Measurements from ENCODE around the gene PCSK2.

DNA sequence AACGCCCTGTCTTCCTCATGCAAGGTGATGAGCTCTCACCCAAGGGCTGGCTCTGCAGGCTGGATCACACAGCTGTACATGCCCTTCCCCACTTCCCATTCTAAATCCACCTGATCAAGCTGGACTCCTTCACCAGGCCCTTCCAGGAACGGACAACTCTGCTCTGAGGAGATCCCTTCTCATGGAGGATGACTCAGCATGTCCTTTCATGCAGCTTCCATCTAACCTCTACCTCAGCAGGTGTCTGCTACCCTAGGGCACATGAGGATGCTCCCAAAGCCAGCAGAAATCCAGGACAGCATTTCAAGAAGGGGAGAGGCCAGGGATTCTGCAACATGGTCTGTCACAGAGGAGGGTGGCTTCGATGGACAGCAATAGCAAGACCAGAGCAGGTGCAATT is 61.2 kb downstream of the PCSK2 start:
- TF ChIP-seq, protein P1, sequence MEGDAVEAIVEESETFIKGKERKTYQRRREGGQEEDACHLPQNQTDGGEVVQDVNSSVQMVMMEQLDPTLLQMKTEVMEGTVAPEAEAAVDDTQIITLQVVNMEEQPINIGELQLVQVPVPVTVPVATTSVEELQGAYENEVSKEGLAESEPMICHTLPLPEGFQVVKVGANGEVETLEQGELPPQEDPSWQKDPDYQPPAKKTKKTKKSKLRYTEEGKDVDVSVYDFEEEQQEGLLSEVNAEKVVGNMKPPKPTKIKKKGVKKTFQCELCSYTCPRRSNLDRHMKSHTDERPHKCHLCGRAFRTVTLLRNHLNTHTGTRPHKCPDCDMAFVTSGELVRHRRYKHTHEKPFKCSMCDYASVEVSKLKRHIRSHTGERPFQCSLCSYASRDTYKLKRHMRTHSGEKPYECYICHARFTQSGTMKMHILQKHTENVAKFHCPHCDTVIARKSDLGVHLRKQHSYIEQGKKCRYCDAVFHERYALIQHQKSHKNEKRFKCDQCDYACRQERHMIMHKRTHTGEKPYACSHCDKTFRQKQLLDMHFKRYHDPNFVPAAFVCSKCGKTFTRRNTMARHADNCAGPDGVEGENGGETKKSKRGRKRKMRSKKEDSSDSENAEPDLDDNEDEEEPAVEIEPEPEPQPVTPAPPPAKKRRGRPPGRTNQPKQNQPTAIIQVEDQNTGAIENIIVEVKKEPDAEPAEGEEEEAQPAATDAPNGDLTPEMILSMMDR (IDR thresholded peaks at IDR 0.05; ENCODE audit: low read length), result no peak
- no peak for TF ChIP-seq EZH2phosphoT487 (IDR thresholded peaks at IDR 0.05; ENCODE audit: low read length)
